ENCODE results near the gene NDST3.

Gene NDST3

GRCh38 chr4:118085700-118086099, 51.4 kb downstream of the NDST3 start:
- no peak overlapping the region for H3K4me3 ChIP-seq (ENCODE audit: low read depth, low read length)
- TF ChIP-seq CTCF (IDR thresholded peaks at IDR 0.05; ENCODE audit: low read depth, low read length, missing control alignments) = no peak
- no peak for DNase-seq (ENCODE audit: low read depth)
- in situ Hi-C loops (cut with HindIII; ENCODE audit: low sequenced_read_pairs) = no loop called here

- no peak for TF ChIP-seq CTCF (IDR thresholded peaks at IDR 0.05; ENCODE audit: low read depth, low read length, missing control alignments)
- no peak for DNase-seq (ENCODE audit: low read depth)
- no peak overlapping the region for H3K4me3 ChIP-seq (ENCODE audit: low read depth, low read length)
- in situ Hi-C loops (cut with HindIII; ENCODE audit: low sequenced_read_pairs) = no loop called here
Measured at GRCh38 chr4:118086344-118086743, 52.1 kb downstream of the NDST3 start.

GRCh38 chr4:118087366-118087765, 53.1 kb downstream of the NDST3 start:
- no peak for DNase-seq (ENCODE audit: low read depth)
- in situ Hi-C loops (cut with HindIII; ENCODE audit: low sequenced_read_pairs) = no loop called here

GRCh38 chr4:118099106-118099505, 64.8 kb downstream of the NDST3 start:
- H3K4me3 ChIP-seq (ENCODE audit: low read depth, low read length) = no peak overlapping the region
- DNase-seq (ENCODE audit: low read depth) = no peak
- in situ Hi-C loops (cut with HindIII; ENCODE audit: low sequenced_read_pairs) = no loop called here
- no peak for TF ChIP-seq CTCF (IDR thresholded peaks at IDR 0.05; ENCODE audit: low read depth, low read length, missing control alignments)

More at GRCh38 chr4:118087366-118087765, 53.1 kb downstream of the NDST3 start:
- no peak for TF ChIP-seq CTCF (IDR thresholded peaks at IDR 0.05; ENCODE audit: low read depth, low read length, missing control alignments)
- no peak overlapping the region for H3K4me3 ChIP-seq (ENCODE audit: low read depth, low read length)

GRCh38 chr4:118102195-118102594, 67.9 kb downstream of the NDST3 start:
- no peak overlapping the region for H3K4me3 ChIP-seq (ENCODE audit: low read depth, low read length)
- no peak for TF ChIP-seq CTCF (IDR thresholded peaks at IDR 0.05; ENCODE audit: low read depth, low read length, missing control alignments)
- in situ Hi-C loops (cut with HindIII; ENCODE audit: low sequenced_read_pairs) = no loop called here
- DNase-seq (ENCODE audit: low read depth) = no peak

- no peak for DNase-seq (ENCODE audit: low read depth)
- no peak overlapping the region for H3K4me3 ChIP-seq (ENCODE audit: low read depth, low read length)
- in situ Hi-C loops (cut with HindIII; ENCODE audit: low sequenced_read_pairs) = no loop called here
- TF ChIP-seq CTCF (IDR thresholded peaks at IDR 0.05; ENCODE audit: low read depth, low read length, missing control alignments) = no peak
Measured at GRCh38 chr4:118112117-118113046, 78.1 kb downstream of the NDST3 start.

Data from astrocyte of the cerebellum (primary cell).